HepG2 (cell line): Measurements from ENCODE around the gene CARMIL1. TPM values are rescaled to one million over a fixed set of nuclear protein-coding genes. Genes with fewer than 3 reads are reported as not detected.

ENCODE experiments used
- ATAC-seq: fragments of 200-7000 bp; cut with Tn5 transposase; 3 replicates; pipeline ENCODE4 v1.9.1; 2020; ENCODE audit warnings: mild to moderate bottlenecking, moderate library complexity
- BruUV-seq: library from RNA; stranded (reverse); fragments of 400-500 nt; replicated peaks from 2 replicates; lab custom pipeline; 2021; lab: Mats Ljungman, UMichigan
- CTCF ChIA-PET: fragments of 300-600 bp; formaldehyde crosslinking; extraction: SDS; loops from one replicate; lab custom pipeline; 2021; ENCODE audit warnings: low total read pairs, inconsistent platforms, low intra/inter-chr PET ratio; lab: Yijun Ruan, JAX
- POLR2A ChIA-PET: fragments of 350-600 bp; sonication (Branson Sonifier 250); formaldehyde crosslinking; loops from one replicate; lab custom pipeline; 2020; ENCODE audit warnings: antibody characterized with exemption, inconsistent platforms; lab: Yijun Ruan, JAX
- DNase-seq: peaks from one replicate; pipeline ENCODE4 v3.0.0-alpha.2; 2015; ENCODE audit warnings: low spot score
- FAIRE-seq: peaks from 3 replicates; lab custom pipeline; 2011; peaks lifted over from hg19 to GRCh38; lab: Jason Lieb, UNC
- H2AFZ ChIP-seq: one replicate; pipeline ENCODE4 v1.6.1; 2011; ENCODE audit warnings: low read length, inconsistent platforms
- H3K27ac ChIP-seq: fragments of 300-600 bp; 3 replicates; pipeline ENCODE4 v1.8.0; 2011; ENCODE audit warnings: mixed run types, mild to moderate bottlenecking, mixed read lengths, low read length, inconsistent platforms; ENCODE audit not compliant: insufficient read depth; ENCODE audit errors: extremely low read length
- H3K27me3 ChIP-seq, 2 experiments: fragments of 200-600 bp in 1 of 2; 2 replicates in 1 of 2; 3 replicates in 1 of 2; pipeline versions ENCODE4 v1.6.0 to v1.8.0; 2011; ENCODE audit warnings: low read length in 2 of 2, mild to moderate bottlenecking in 2 of 2, moderate library complexity in 2 of 2, inconsistent platforms in 1 of 2; ENCODE audit not compliant: insufficient read depth in 2 of 2, control insufficient read depth in 1 of 2
- H3K36me3 ChIP-seq, 2 experiments: fragments of 200-600 bp in 1 of 2; replicated peaks in 1 of 2; 2 replicates in 1 of 2; 3 replicates in 1 of 2; pipeline versions ENCODE4 v1.5.1 to v1.8.0; 2011; ENCODE audit warnings: low read length in 2 of 2, inconsistent platforms in 1 of 2; ENCODE audit not compliant: insufficient read depth in 2 of 2, control insufficient read depth in 1 of 2
- H3K4me1 ChIP-seq: 2 replicates; pipeline ENCODE4 v1.5.1; 2012; ENCODE audit warnings: low read length, inconsistent platforms; ENCODE audit not compliant: insufficient read depth
- H3K4me2 ChIP-seq: 2 replicates; pipeline ENCODE4 v1.6.0; 2011; ENCODE audit warnings: low read depth, low read length, inconsistent platforms
- H3K4me3 ChIP-seq, 3 experiments: fragments of 200-600 bp in 1 of 3; sonication (generic), shearing (Covaris generic) in 1 of 3; replicated peaks in 1 of 3; 2 replicates each; pipeline ENCODE4 v1.5.1; 2011 to 2016; ENCODE audit warnings: low read length in 3 of 3, inconsistent platforms in 2 of 3, low read depth in 2 of 3, mild to moderate bottlenecking in 2 of 3, control low read depth in 1 of 3, mixed read lengths in 1 of 3; ENCODE audit not compliant: insufficient read depth in 1 of 3
- H3K79me2 ChIP-seq: one replicate; pipeline ENCODE4 v1.6.1; 2011; ENCODE audit warnings: low read length, inconsistent platforms; ENCODE audit not compliant: insufficient read depth
- H3K9ac ChIP-seq: 2 replicates; pipeline ENCODE4 v1.6.0; 2011; ENCODE audit warnings: mild to moderate bottlenecking, low read depth, low read length, inconsistent platforms; ENCODE audit not compliant: insufficient read depth
- H3K9me3 ChIP-seq: 2 replicates; pipeline ENCODE4 v1.5.1; 2012; ENCODE audit warnings: mild to moderate bottlenecking, low read length
- H4K20me1 ChIP-seq: 2 replicates; pipeline ENCODE4 v1.6.0; 2011; ENCODE audit warnings: inconsistent platforms, mild to moderate bottlenecking, low read length, moderate library complexity; ENCODE audit not compliant: insufficient read depth
- ATAD3A ChIP-seq: sonication (generic); formaldehyde crosslinking; IDR thresholded peaks from 2 replicates; pipeline ENCODE4 v1.4.0; 2020; ENCODE audit warnings: missing genetic modification reagents
- GFI1 ChIP-seq: sonication (generic); formaldehyde crosslinking; IDR thresholded peaks from 2 replicates; pipeline ENCODE4 v1.5.0; 2020; ENCODE audit warnings: missing genetic modification reagents, mild to moderate bottlenecking, borderline replicate concordance
- HHEX ChIP-seq: IDR thresholded peaks from 2 replicates; pipeline ENCODE4 v1.6.1; 2016; ENCODE audit warnings: control low read depth
- HNF4A ChIP-seq: sonication (generic); formaldehyde crosslinking; IDR thresholded peaks from 2 replicates; pipeline ENCODE4 v1.4.0; 2020; ENCODE audit warnings: missing genetic modification reagents
- LBX2 ChIP-seq: sonication (generic); formaldehyde crosslinking; IDR thresholded peaks from 2 replicates; pipeline ENCODE4 v1.5.0; 2020; ENCODE audit warnings: missing genetic modification reagents, mild to moderate bottlenecking, borderline replicate concordance
- MBNL3 ChIP-seq: fragments of 250-450 bp; sonication (Bioruptor Pico); conservative IDR thresholded peaks from 2 replicates; pipeline ENCODE4 v1.8.0; 2022; ENCODE audit warnings: mild to moderate bottlenecking, inconsistent platforms
- MXD3 ChIP-seq: IDR thresholded peaks from 2 replicates; pipeline ENCODE4 v1.6.1; 2016; ENCODE audit warnings: mild to moderate bottlenecking, missing biosample characterization, missing genetic modification reagents
- NR2F1 ChIP-seq, 2 experiments: fragments of 450-650 bp in 1 of 2; formaldehyde crosslinking in 1 of 2; IDR thresholded peaks; 2 replicates each; pipeline versions ENCODE4 v1.5.0 to v1.6.1; 2016 to 2020; ENCODE audit warnings: mild to moderate bottlenecking in 1 of 2, missing compliant biosample characterization in 1 of 2, missing genetic modification reagents in 1 of 2, moderate library complexity in 1 of 2
- PLSCR1 ChIP-seq: sonication (generic); formaldehyde crosslinking; IDR thresholded peaks from 2 replicates; pipeline ENCODE4 v1.5.0; 2020; ENCODE audit warnings: missing genetic modification reagents, mild to moderate bottlenecking, borderline replicate concordance
- RARA ChIP-seq: IDR thresholded peaks from 2 replicates; pipeline ENCODE4 v1.6.1; 2016; ENCODE audit warnings: missing genetic modification reagents, missing compliant biosample characterization
- RBAK ChIP-seq: sonication (generic); formaldehyde crosslinking; IDR thresholded peaks from 2 replicates; pipeline ENCODE4 v1.5.1; 2020; ENCODE audit warnings: mild to moderate bottlenecking, missing genetic modification reagents
- SMAD9 ChIP-seq: sonication (generic); formaldehyde crosslinking; IDR thresholded peaks from 2 replicates; pipeline ENCODE4 v1.5.1; 2020; ENCODE audit warnings: mild to moderate bottlenecking, missing genetic modification reagents
- SMC3 ChIP-seq: IDR thresholded peaks from 2 replicates; pipeline ENCODE4 v1.6.1; 2011; ENCODE audit warnings: low read length, improper control_type of control experiment
- SRSF1 ChIP-seq: fragments of 200-400 bp; formaldehyde crosslinking; optimal IDR thresholded peaks from 2 replicates; pipeline ENCODE3; 2017; ENCODE audit warnings: mild to moderate bottlenecking, low read depth, low read length, moderate library complexity
- TEAD2 ChIP-seq: sonication (generic); formaldehyde crosslinking; IDR thresholded peaks from 2 replicates; pipeline ENCODE4 v1.9.0; 2021; ENCODE audit warnings: missing genetic modification reagents
- TGIF2 ChIP-seq: IDR thresholded peaks from 2 replicates; pipeline ENCODE4 v1.6.1; 2016; ENCODE audit warnings: control low read depth, missing compliant biosample characterization
- ZNF224 ChIP-seq: sonication (generic); formaldehyde crosslinking; IDR thresholded peaks from 2 replicates; pipeline ENCODE4 v1.5.0; 2020; ENCODE audit warnings: mild to moderate bottlenecking, missing genetic modification reagents
- ZNF232 ChIP-seq: sonication (generic); formaldehyde crosslinking; IDR thresholded peaks from 2 replicates; pipeline ENCODE4 v1.4.0; 2020; ENCODE audit warnings: missing genetic modification reagents, borderline replicate concordance
- WGBS: methylation state at CpG from one replicate; pipeline ENCODE4 v1.1.6; 2017; ENCODE audit warnings: low lambda C conversion rate; 5-methylcytosine and 5-hydroxymethylcytosine counted together
- in situ Hi-C: cut with HindIII; loops from 2 replicates; pipeline ENCODE4 v1.10.0; 2017; ENCODE audit warnings: low pct_unique_long_range_greater_than_20kb; ENCODE audit not compliant: extremely low pct_ligation_motif_present
- intact Hi-C: fragments of 100-400 bp; cut with micrococcal nuclease; formaldehyde crosslinking; loops from one replicate; pipeline ENCODE4 v1.10.0; 2022; ENCODE audit not compliant: unreplicated experiment
- polyA plus RNA-seq, 8 experiments: library from polyadenylated mRNA; depleted of rRNA in 3 of 8; stranded (reverse) in 7 of 8; unstranded in 1 of 8; fragments of >200 nt; fragmentation: Illumina TruSeq in 4 of 8; extraction: Trizol in 4 of 8; gene quantifications; 2 replicates each; pipeline versions ENCODE4 v1.2.1 to v1.2.3, GENCODE V29; 2011 to 2016; ENCODE audit warnings: low read depth in 4 of 8, missing spikeins in 1 of 8, mixed read lengths in 1 of 8; ENCODE audit not compliant: insufficient read depth in 1 of 8
- total RNA-seq, 5 experiments: library from RNA; depleted of rRNA; stranded (reverse); fragments of >200 nt; fragmentation: Illumina TruSeq; extraction: Trizol; gene quantifications; 2 replicates each; pipeline ENCODE4 v1.2.3, GENCODE V29; 2016; ENCODE audit warnings: low read depth in 1 of 5
- TF ChIP-seq, protein P1 (sequence below): sonication (generic); formaldehyde crosslinking; IDR thresholded peaks from 2 replicates; pipeline ENCODE4 v1.5.0; 2020; ENCODE audit warnings: mild to moderate bottlenecking, missing genetic modification reagents
- TF ChIP-seq, protein P2 (sequence below): IDR thresholded peaks from 2 replicates; pipeline ENCODE4 v1.6.1; 2016; ENCODE audit warnings: low read depth, control low read depth

The CARMIL1 gene
- total and polyA plus RNA-seq, 2 of the 13 experiments (the other 11 are each of a cell fraction or from before 2014, with no cell fraction given) = 1.8 to 2.6 TPM

DNA sequence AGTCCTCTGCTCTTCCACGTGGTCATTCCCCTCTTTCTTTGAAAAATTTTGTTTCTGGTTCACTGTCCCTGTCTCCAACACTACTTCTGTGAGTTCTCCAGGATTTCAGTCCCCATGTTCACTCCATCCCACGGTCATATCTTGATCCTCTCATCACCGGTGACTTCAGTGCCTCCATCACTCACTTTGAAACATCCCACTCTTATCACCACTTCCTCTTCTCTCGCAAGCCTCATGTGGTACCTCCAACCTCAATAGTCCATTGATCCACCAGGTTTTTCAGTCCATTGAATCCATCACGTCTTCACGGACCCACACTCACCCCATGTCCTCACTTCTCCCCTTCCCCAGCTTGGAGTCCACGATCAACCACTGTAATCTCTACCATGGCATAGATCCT, 64.8 kb downstream of the CARMIL1 start:
- no peak for FAIRE-seq
- no peak for ATAC-seq

More for the DNA sequence above, 64.8 kb downstream of the CARMIL1 start:
- H3K36me3 ChIP-seq = no peaks in the 10 kb centered on the region
- ChIA-PET CTCF (no interaction called here), POLR2A (no interaction called here)
- no peaks in the 10 kb centered on the region for H3K9me3 ChIP-seq
- no TSS peak for BruUV-seq
- H3K4me3 ChIP-seq = no peak overlapping the region
- H4K20me1 ChIP-seq = no peaks in the 10 kb centered on the region
- no peak overlapping the region for H3K9ac ChIP-seq
- H3K27me3 ChIP-seq = no peaks in the 10 kb centered on the region
- TF ChIP-seq HHEX (CRISPR knock-in tag) (no peak), ZNF224 (CRISPR knock-in tag) (no peak), ATAD3A (CRISPR knock-in tag) (no peak), TEAD2 (CRISPR knock-in tag) (no peak), SMC3 (no peak), TGIF2 (CRISPR knock-in tag) (no peak), MXD3 (no peak), HNF4A (CRISPR knock-in tag) (no peak), LBX2 (CRISPR knock-in tag) (no peak), PLSCR1 (no peak), MBNL3 (CRISPR knock-in tag) (no peak), SMAD9 (no peak), SRSF1 (no peak), GFI1 (CRISPR knock-in tag) (no peak), RBAK (CRISPR knock-in tag) (no peak), ZNF232 (no peak), NR2F1 (CRISPR knock-in tag; IDR thresholded peaks at IDR 0.05) (no peak), RARA (CRISPR knock-in tag) (no peak)
- TF ChIP-seq, protein P1, sequence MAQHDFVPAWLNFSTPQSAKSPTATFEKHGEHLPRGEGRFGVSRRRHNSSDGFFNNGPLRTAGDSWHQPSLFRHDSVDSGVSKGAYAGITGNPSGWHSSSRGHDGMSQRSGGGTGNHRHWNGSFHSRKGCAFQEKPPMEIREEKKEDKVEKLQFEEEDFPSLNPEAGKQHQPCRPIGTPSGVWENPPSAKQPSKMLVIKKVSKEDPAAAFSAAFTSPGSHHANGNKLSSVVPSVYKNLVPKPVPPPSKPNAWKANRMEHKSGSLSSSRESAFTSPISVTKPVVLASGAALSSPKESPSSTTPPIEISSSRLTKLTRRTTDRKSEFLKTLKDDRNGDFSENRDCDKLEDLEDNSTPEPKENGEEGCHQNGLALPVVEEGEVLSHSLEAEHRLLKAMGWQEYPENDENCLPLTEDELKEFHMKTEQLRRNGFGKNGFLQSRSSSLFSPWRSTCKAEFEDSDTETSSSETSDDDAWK (CRISPR knock-in tag) = no peak
- TF ChIP-seq, protein P2, sequence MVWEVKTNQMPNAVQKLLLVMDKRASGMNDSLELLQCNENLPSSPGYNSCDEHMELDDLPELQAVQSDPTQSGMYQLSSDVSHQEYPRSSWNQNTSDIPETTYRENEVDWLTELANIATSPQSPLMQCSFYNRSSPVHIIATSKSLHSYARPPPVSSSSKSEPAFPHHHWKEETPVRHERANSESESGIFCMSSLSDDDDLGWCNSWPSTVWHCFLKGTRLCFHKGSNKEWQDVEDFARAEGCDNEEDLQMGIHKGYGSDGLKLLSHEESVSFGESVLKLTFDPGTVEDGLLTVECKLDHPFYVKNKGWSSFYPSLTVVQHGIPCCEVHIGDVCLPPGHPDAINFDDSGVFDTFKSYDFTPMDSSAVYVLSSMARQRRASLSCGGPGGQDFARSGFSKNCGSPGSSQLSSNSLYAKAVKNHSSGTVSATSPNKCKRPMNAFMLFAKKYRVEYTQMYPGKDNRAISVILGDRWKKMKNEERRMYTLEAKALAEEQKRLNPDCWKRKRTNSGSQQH (CRISPR knock-in tag) = no peak
- 43% methylated on average over 7 of the region's 7 CpGs for WGBS
- H3K79me2 ChIP-seq = no peaks in the 10 kb centered on the region
- no peak overlapping the region for H2AFZ ChIP-seq
- H3K27ac ChIP-seq = no peak overlapping the region
- intact Hi-C loops = no loop called here
- H3K4me2 ChIP-seq = no peak overlapping the region
- no peaks in the 10 kb centered on the region for H3K4me1 ChIP-seq
- DNase-seq = no peak
- in situ Hi-C loops = no loop called here
